Activated CD8-positive, alpha-beta memory T cell treated with anti-CD3 and anti-CD28 coated beads, Interleukin-2, amount 50 U/mL, for 4 hours (primary cell): ENCODE results near the gene SMTNL1.

Experiments used
- DNase-seq: peaks from one replicate; pipeline ENCODE4 v3.0.0-alpha.2; 2020

Gene SMTNL1

GRCh38 chr11:57545883-57546282 is 8.5 kb downstream of the SMTNL1 start:
- DNase-seq = no peak

- no peak for DNase-seq
Measured at GRCh38 chr11:57546451-57546850, 9.1 kb downstream of the SMTNL1 start.

- no peak for DNase-seq
Measured at GRCh38 chr11:57546869-57547475, 9.6 kb downstream of the SMTNL1 start.

GRCh38 chr11:57547854-57548377 is 10.5 kb downstream of the SMTNL1 start:
- no peak for DNase-seq

- no peak for DNase-seq
Measured at GRCh38 chr11:57549983-57550382, 12.6 kb downstream of the SMTNL1 start.

GRCh38 chr11:57551941-57552340 is 14.5 kb downstream of the SMTNL1 start:
- DNase-seq = no peak

- no peak for DNase-seq
Measured at GRCh38 chr11:57552479-57552878, 15.1 kb downstream of the SMTNL1 start.

- no peak for DNase-seq
Measured at GRCh38 chr11:57555393-57555792, 18.0 kb downstream of the SMTNL1 start.

GRCh38 chr11:57556041-57556440 is 18.6 kb downstream of the SMTNL1 start:
- no peak for DNase-seq

GRCh38 chr11:57560146-57560545 is 22.8 kb downstream of the SMTNL1 start:
- DNase-seq = no peak

GRCh38 chr11:57562596-57562995 is 25.2 kb downstream of the SMTNL1 start:
- no peak for DNase-seq

GRCh38 chr11:57566005-57566904 is 28.9 kb downstream of the SMTNL1 start:
- DNase-seq = no peak

- DNase-seq = peak; percentile 41
Measured at GRCh38 chr11:57566905-57567514, 29.6 kb downstream of the SMTNL1 start.

GRCh38 chr11:57567515-57568329 is 30.3 kb downstream of the SMTNL1 start, which contains the start of gene UBE2L6:
Gene UBE2L6, minus strand, starts transcription at chr11:57567672. Its CDS starts 61 bp downstream, at chr11:57567611.
- DNase-seq = peak; percentile 70

GRCh38 chr11:57568330-57568766 is 31.0 kb downstream of the SMTNL1 start:
- DNase-seq = peak; percentile 90

- DNase-seq = no peak
Measured at GRCh38 chr11:57571606-57572005, 34.2 kb downstream of the SMTNL1 start.

GRCh38 chr11:57574061-57574460 is 36.7 kb downstream of the SMTNL1 start:
- DNase-seq = no peak

GRCh38 chr11:57584341-57584740 is 46.9 kb downstream of the SMTNL1 start:
- no peak for DNase-seq

GRCh38 chr11:57585301-57585700 is 47.9 kb downstream of the SMTNL1 start:
- no peak for DNase-seq

GRCh38 chr11:57586711-57587245 is 49.4 kb downstream of the SMTNL1 start:
- no peak for DNase-seq

GRCh38 chr11:57588046-57588710 is 50.8 kb downstream of the SMTNL1 start:
- DNase-seq = no peak
